ENCODE data around the gene SATB2.

SATB2 gene

DNA sequence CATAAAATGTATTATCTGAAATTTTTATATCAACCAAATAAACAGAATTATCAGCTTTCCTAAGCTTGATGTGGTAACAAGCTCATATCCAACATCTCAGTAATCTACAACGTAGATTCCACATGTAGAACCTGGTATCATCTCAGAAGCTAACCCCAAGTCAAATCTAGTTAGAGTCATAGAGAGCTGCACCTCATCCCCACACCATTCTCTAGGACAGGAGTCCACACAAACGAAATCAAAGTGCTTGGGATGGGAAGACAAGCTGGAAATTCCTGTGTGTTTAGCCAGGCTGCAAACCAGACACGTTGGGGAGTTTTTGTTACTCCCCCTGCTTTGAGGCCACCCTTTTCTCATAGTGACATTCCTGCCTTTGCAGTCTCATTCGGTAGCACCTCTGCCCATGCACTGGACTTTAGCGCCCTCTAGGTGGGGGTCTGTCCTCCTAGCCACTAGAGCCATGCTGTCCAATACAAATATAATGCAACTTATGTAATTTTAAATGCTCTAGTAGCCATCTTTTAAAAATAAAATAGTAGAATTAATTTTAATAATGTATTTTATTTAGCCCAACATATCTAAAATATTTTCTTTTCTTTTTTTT lies 28.1 kb upstream of the SATB2 start:
- no peak overlapping the region for H3K27ac ChIP-seq
- TF ChIP-seq, protein P1, sequence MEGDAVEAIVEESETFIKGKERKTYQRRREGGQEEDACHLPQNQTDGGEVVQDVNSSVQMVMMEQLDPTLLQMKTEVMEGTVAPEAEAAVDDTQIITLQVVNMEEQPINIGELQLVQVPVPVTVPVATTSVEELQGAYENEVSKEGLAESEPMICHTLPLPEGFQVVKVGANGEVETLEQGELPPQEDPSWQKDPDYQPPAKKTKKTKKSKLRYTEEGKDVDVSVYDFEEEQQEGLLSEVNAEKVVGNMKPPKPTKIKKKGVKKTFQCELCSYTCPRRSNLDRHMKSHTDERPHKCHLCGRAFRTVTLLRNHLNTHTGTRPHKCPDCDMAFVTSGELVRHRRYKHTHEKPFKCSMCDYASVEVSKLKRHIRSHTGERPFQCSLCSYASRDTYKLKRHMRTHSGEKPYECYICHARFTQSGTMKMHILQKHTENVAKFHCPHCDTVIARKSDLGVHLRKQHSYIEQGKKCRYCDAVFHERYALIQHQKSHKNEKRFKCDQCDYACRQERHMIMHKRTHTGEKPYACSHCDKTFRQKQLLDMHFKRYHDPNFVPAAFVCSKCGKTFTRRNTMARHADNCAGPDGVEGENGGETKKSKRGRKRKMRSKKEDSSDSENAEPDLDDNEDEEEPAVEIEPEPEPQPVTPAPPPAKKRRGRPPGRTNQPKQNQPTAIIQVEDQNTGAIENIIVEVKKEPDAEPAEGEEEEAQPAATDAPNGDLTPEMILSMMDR (conservative IDR thresholded peaks at IDR 0.05), result peak; percentile 75

DNA sequence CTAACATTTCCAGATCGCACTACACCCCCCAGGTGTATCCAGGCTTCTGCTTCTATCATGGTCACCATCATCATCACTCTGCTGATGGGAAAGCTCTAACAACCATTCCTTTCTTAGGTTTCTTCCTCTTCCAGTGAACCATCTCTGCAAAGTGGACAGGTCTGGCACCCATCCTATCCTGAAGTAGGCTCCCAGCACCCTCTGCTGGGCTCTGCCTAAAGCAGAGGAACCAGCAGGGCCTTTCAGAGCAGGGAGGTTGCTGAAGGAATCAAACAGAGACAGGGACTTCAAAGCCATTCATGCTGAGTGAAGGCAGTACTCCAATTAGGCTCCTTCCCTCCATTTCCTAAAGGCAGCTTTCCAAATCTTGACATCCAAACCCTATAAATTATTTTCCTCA lies 27.2 kb upstream of the SATB2 start:
- TF ChIP-seq, protein P1 (conservative IDR thresholded peaks at IDR 0.05), result peak; percentile 21; the same call in 1 of the 2 replicates
- no peak overlapping the region for H3K27ac ChIP-seq

DNA sequence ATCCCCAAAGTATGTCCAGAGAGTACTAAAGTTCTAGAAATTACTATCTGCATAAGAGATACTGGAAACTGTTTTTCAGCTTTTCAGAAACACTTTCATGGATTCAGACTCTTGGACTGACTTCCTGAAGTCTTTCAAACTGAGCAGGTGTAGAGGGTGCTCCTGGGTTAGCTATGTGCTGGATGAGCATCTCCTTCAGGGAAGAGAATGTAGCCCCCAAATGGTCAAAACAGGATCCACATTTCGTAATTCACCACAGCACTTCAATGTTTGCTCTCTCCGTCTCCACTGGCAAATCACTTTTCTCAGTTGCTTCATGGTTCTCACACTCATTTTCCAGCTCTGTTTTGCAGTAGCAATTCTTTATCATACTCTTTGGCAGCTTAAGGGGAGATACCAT lies 23.2 kb upstream of the SATB2 start:
- TF ChIP-seq, protein P1 (conservative IDR thresholded peaks at IDR 0.05), result no peak
- H3K27ac ChIP-seq, result no peak overlapping the region

DNA sequence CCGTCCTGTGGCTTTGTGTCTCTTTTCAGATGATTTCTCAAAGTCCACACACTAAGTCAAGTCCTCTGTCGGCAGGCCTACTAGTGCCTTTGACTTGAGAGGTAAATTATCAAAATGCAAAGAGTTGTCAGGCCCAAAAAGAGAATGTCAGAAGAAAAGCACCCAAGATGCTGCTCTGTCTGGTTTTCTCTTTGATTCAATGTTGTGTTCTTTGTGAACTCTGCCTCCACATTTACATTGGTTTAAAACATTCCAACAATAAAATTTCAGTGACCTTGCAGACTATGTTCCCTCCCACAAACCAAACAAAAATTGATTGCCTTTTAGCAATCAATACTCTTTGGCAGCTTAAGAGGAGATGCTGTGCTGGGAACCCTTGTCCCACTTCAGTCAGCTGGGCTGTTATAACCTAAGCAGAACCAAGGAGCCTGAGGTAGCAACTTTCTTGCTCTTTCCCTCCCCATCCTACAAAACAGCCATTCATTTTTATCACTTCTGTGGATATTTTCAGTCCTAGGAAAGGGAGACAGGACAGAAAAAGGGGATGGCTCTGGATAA lies 19.6 kb upstream of the SATB2 start:
- TF ChIP-seq, protein P1 (conservative IDR thresholded peaks at IDR 0.05), result no peak
- no peak overlapping the region for H3K27ac ChIP-seq

DNA sequence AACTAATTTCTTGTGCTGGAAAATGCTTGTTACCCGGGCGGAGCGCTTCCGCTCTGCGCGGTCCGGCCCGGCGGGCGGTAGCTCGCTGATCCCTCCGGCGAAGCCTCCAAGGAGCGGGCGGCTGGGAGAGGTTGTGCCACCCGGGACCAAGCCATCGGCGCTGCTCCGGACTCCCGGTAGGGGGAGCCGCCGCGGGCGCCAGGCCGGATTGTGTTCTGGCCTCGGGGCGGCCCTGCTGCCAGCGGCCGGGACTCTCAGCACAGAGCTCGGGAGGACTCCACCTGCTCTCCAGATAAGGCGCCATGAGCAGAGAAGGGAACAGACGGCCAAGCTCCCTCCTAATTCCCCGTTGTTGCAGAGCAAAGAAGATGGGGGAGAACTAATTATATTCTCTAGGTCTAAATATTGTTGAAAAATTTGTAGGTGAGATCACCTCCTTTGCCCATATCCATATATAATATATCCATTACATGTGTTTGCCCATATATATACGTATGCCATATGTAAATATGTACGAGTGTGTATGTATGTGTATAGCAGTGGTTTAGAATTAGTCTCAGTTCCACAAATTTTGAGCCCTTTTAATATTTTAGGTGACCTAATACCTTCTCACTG lies 13.8 kb upstream of the SATB2 start:
- H3K27ac ChIP-seq, result no peak overlapping the region
- TF ChIP-seq, protein P1 (conservative IDR thresholded peaks at IDR 0.05), result peak; percentile 49

DNA sequence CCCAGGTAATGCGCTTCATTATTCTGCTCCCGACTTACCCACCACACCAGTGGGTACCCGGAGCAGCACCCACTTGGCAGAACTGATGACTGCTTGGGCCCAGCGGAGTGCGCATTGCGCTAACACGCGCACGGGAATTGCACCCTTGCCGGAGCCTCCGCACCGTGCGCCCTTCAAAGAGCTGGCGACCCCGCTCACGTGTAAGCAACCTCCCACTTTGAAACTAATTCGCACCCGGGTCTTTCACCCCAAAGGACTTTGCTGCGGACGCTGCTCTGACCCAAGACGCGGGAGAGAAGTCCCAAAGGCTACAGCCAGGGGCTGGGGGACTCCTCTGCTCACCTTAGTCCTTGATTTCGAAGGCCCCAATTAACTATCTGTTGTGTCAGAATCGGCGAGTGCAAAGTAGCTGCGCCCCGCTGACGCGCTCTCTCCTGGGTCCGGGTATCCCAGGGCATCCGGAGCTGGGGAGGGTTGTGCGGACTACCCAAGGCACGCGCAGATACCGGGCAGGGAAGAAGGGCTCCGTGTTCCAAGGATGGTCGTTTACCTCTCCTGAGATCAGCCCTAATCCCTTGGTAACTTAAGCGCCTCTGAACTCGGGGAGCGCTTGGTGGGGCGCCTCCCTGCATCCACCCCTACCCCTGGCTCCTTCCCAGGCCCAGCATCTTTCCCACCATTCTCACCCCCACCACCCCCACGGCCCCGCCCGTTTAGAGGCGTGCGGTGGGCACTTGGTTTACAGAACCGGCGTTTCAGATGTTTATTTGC lies 13.1 kb upstream of the SATB2 start:
- H3K27ac ChIP-seq, result no peak overlapping the region
- TF ChIP-seq, protein P1 (conservative IDR thresholded peaks at IDR 0.05), result no peak

DNA sequence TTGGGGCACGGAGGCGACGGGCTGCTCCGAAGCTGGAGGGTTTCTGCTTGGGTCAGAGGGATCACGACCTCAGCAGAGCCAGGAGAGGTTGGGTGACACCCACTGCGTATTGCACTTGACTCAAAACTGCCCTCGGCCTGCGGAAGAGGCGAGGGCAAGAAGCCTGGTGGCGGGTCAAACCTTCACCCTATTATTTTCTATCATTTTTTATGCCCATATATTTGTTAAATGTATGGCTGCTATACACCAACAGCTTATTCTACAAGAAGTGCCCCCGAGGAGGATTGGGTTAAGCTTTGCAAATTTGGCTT lies 12.6 kb upstream of the SATB2 start:
- H3K27ac ChIP-seq, result no peak overlapping the region
- TF ChIP-seq, protein P1 (conservative IDR thresholded peaks at IDR 0.05), result no peak

Data from VCaP (cell line).